Pancreas (tissue), 10 donors: ENCODE data around the gene CRADD. TPM values are rescaled to one million over a fixed set of nuclear protein-coding genes. Genes with fewer than 3 reads are reported as not detected.

Source experiments
- ATAC-seq, 4 donors: fragments of 200-7000 bp; cut with Tn5 transposase; one replicate each; pipeline versions ENCODE4 v1.8.0 to v1.9.1; 2020; ENCODE audit warnings: mild to moderate bottlenecking in 4 of 4, moderate library complexity in 4 of 4
- DNase-seq, 6 donors: peaks; one replicate each; pipeline ENCODE4 v3.0.0-alpha.2; 2020
- FAIRE-seq: peaks from 2 replicates; lab custom pipeline; 2012; peaks lifted over from hg19 to GRCh38; lab: Jason Lieb, UNC
- H3K27ac ChIP-seq, 4 donors: fragments of 200-600 bp; sonication (generic); 1 replicate in 3 of 4; 2 replicates in 1 of 4; pipeline versions ENCODE4 v1.5.0 to v1.8.0; 2020
- H3K27me3 ChIP-seq, 4 donors: fragments of 200-600 bp; one replicate each; pipeline ENCODE4 v1.8.0; 2021
- H3K36me3 ChIP-seq, 3 donors: fragments of 200-600 bp; sonication (generic) in 1 of 3; one replicate each; pipeline versions ENCODE4 v1.5.0 to v1.8.0; 2020 to 2021
- H3K4me1 ChIP-seq, 3 donors: fragments of 200-600 bp; one replicate each; pipeline ENCODE4 v1.8.0; 2021
- H3K4me3 ChIP-seq, 4 donors: fragments of 200-600 bp; sonication (generic) in 2 of 4; one replicate each; pipeline versions ENCODE4 v1.5.0 to v1.8.0; 2020 to 2021
- H3K9me3 ChIP-seq, 4 donors: fragments of 200-600 bp; one replicate each; pipeline ENCODE4 v1.8.0; 2021
- WGBS, 2 donors: extraction: QIAGEN DNeasy Blood & Tissue Kit; methylation state at CpG; one replicate each; pipeline ENCODE4 v1.1.7; 2013; 5-methylcytosine and 5-hydroxymethylcytosine counted together
- intact Hi-C, 3 donors: fragments of 100-400 bp; cut with DNase I; formaldehyde crosslinking; loops; one replicate each; pipeline versions ENCODE4 v1.11.1 to v1.14.2; 2022
- polyA plus RNA-seq, 2 donors: library from polyadenylated mRNA; stranded (reverse); fragments of 200-250 nt; gene quantifications; one replicate each; pipeline ENCODE4 v1.2.3, GENCODE V29; 2013
- total RNA-seq, 6 donors: library from RNA; stranded (reverse); fragmentation: NEBNext Ultra II Directional in 4 of 6; extraction: Animal tissue kit (Norgen Biotek cat#: 25700) in 4 of 6; gene quantifications; one replicate each; pipeline versions ENCODE4 v1.2.1 to v1.2.4, GENCODE V29; 2021 to 2023
- TF ChIP-seq, protein P1 (sequence below), 4 donors: fragments of 200-600 bp; sonication (generic) in 3 of 4; IDR thresholded peaks; one replicate each; pipeline versions ENCODE4 v1.5.0 to v1.8.0; 2021; ENCODE audit warnings: antibody characterized with exemption in 4 of 4
- donor health status: healthy with polysubstance abuse.
- donor health status: DM: no; HTN: no; CAD: no; lungs with moderate emphysema.
- donor health status: DM: no; HTN: no; CAD: no.
- donor health status: control.
- donor health status: control.
- donor health status: Bipolar disorder and iron deficiency.
- donor health status: DM: yes; HTN: yes; CAD: no.
- donor health status: DM: no; HTN: no; CAD: no.
- donor health status: DM: no; HTN: no; CAD: no.
- donor health status: DM: yes; HTN: yes; CAD: no.

Gene CRADD
- total and polyA plus RNA-seq, 8 donors, result 5.3 to 12.3 (median 9.2) TPM

DNA sequence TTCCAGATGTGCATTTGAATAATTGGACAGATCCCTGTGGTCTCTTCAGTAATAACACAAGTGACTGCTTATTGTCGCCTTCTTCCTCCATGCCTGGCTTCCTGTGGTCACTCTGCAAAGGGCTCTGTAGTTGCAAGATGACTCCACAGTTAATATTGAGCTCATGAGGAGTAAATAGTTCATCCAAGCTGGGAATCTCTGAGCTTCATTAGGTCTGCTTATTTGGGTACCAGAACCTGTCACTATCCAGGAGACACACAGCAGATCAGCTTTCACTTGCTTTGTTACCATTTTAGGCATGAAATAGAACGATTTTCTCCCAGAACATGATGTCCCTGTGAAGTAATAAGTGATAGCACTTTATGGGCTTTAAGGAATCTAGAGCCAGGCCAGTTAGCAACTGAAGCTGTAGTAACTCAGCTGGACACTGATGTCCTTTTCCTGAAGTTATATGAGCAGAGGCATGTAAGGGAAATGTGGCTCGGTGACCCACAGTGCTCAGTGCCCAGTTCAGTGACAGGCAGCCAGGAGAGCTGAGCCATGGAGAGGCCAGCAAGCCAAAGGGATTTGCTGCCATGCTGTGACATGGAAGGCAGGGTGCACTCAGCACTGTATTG, 50.1 kb downstream of the CRADD start:
- no peak overlapping the region for H3K27ac ChIP-seq
- H3K27me3 ChIP-seq, result no peaks in the 10 kb centered on the region
- FAIRE-seq, result no peak
- WGBS, 2 donors, result 54 to 56% methylated on average over 3 of the region's 3 CpGs
- H3K9me3 ChIP-seq, result no peaks in the 10 kb centered on the region
- H3K4me1 ChIP-seq, result peaks cover 0 to 5% (median 0%) of the 10 kb centered on the region in 3 donors
- H3K36me3 ChIP-seq, result no peaks in the 10 kb centered on the region
- H3K4me3 ChIP-seq, result no peak overlapping the region
- peak; percentile 61 to 75 (median 72) for ATAC-seq
- DNase-seq, result no peak
- TF ChIP-seq, protein P1, sequence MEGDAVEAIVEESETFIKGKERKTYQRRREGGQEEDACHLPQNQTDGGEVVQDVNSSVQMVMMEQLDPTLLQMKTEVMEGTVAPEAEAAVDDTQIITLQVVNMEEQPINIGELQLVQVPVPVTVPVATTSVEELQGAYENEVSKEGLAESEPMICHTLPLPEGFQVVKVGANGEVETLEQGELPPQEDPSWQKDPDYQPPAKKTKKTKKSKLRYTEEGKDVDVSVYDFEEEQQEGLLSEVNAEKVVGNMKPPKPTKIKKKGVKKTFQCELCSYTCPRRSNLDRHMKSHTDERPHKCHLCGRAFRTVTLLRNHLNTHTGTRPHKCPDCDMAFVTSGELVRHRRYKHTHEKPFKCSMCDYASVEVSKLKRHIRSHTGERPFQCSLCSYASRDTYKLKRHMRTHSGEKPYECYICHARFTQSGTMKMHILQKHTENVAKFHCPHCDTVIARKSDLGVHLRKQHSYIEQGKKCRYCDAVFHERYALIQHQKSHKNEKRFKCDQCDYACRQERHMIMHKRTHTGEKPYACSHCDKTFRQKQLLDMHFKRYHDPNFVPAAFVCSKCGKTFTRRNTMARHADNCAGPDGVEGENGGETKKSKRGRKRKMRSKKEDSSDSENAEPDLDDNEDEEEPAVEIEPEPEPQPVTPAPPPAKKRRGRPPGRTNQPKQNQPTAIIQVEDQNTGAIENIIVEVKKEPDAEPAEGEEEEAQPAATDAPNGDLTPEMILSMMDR (IDR thresholded peaks at IDR 0.05), result no peak
- intact Hi-C loops, result loop anchor here in 1 of 3 donors (5.0 kb wide), 1 partner anchor 40 kb away; no protein-coding TSS in a partner anchor

DNA sequence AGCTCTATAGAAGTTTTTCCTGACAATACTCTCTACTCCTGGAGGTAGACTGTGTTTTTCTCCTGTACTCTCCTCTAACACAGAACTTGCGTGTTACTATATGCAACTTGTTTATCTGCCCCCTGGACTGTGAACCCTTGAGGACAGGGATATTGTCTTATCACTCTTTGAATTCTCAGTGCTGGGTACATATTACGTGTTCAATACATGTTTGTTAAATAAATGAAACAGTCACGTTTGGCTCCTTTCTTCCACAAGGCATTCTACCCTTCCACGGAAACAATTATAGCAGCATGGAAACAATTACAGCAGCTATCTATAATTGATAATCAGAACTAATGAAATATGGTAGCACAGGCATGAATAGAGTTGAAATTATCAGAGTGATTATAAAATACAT, 50.7 kb downstream of the CRADD start:
- intact Hi-C loops, result loop anchor here in 1 of 3 donors (5.0 kb wide), 1 partner anchor 41 kb away; no protein-coding TSS in a partner anchor
- Histone ChIP-seq H3K4me3 (no peak overlapping the region), H3K4me1 (peaks cover 0 to 5% (median 0%) of the 10 kb centered on the region in 3 donors), H3K27ac (no peak overlapping the region), H3K36me3 (no peaks in the 10 kb centered on the region), H3K9me3 (no peaks in the 10 kb centered on the region), H3K27me3 (no peaks in the 10 kb centered on the region)
- peak; percentile 30 to 63 (median 51) for ATAC-seq
- no peak for FAIRE-seq
- DNase-seq, result no peak
- TF ChIP-seq, protein P1 (IDR thresholded peaks at IDR 0.05), result no peak
- WGBS, 2 donors, result 40 to 50% methylated on average over 4 of the region's 4 CpGs

DNA sequence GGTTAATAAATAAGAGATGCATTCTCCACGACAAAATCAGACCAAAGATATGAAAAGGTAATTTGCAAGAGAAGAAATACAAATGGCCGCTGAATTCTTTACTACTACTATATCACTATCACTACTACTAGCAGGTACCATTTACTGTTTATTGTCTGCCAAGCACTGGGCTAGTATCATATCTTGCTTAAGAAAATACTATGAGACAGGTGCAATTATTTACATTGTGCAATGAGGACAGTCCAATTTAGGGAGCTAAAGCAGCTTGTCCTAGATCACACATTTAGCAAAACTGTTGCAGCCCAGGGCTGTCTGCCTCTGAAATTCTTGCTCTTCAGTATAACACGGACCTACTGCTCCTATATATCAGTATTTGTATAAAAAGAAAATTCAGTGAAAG, 52.8 kb downstream of the CRADD start:
- 43 to 48% methylated on average over 3 of the region's 3 CpGs for WGBS, 2 donors
- peaks cover 0 to 5% (median 0%) of the 10 kb centered on the region in 3 donors for H3K4me1 ChIP-seq
- ATAC-seq, result peak in 3 of 4 donors; percentile 41 to 57 (median 42)
- no peak overlapping the region for H3K4me3 ChIP-seq
- no peak overlapping the region for H3K27ac ChIP-seq
- intact Hi-C loops, result loop anchor here in 1 of 3 donors (5.0 kb wide), 1 partner anchor 43 kb away; no protein-coding TSS in a partner anchor
- no peaks in the 10 kb centered on the region for H3K9me3 ChIP-seq
- no peak for FAIRE-seq
- TF ChIP-seq, protein P1 (IDR thresholded peaks at IDR 0.05), result no peak
- H3K36me3 ChIP-seq, result no peaks in the 10 kb centered on the region
- DNase-seq, result no peak
- H3K27me3 ChIP-seq, result no peaks in the 10 kb centered on the region

DNA sequence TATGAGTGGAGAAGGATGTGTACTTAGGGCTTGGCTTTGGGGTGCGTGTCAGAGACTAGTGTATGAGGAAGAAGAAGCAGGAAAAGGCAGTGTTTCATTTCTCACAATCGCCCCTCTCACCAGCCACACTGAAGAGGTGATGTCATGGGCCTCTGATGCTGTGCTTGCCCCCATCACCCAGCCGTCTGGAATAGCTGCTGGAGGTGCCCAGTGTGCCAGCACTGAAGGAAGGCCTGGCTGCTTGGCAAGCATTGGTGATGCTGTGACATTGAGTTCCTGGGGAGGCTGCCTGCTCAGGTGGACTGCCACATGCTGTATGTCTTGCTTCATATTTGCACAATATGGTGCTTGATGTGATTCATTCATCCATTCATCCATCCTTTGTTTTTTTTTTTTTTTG, 56.2 kb downstream of the CRADD start:
- H3K4me3 ChIP-seq, result no peak overlapping the region
- no peaks in the 10 kb centered on the region for H3K27me3 ChIP-seq
- TF ChIP-seq, protein P1 (IDR thresholded peaks at IDR 0.05), result no peak
- no peaks in the 10 kb centered on the region for H3K36me3 ChIP-seq
- no peak for DNase-seq
- intact Hi-C loops, result no loop called here
- peaks cover 0 to 17% (median 0%) of the 10 kb centered on the region in 3 donors for H3K4me1 ChIP-seq
- 76 to 88% methylated on average over 3 of the region's 3 CpGs for WGBS, 2 donors
- peak in 2 of 4 donors; percentile 54 to 60 for ATAC-seq
- FAIRE-seq, result no peak
- no peaks in the 10 kb centered on the region for H3K9me3 ChIP-seq
- H3K27ac ChIP-seq, result no peak overlapping the region

DNA sequence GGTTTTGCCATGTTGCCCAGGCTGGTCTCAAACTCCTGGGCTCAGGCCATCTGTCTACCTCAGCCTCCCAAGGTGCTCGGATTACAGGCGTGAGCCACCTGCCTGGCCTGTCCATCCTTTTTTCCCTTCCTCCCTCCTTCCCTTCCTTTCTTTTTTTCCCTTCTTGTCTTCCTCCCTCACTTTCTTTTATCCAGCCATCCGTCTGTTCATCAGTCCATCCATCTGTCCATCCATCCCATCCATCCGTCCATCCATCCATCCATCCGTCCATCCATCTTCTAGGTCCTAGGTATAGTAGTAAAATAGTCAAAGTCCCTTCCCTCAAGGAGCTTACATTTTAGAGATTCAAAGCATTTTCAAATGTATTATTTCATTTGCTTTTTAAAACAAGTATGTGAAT, 56.8 kb downstream of the CRADD start:
- no peak overlapping the region for H3K4me3 ChIP-seq
- ATAC-seq (no peak), FAIRE-seq (no peak), DNase-seq (no peak)
- H3K4me1 ChIP-seq, result peaks cover 0 to 17% (median 0%) of the 10 kb centered on the region in 3 donors
- TF ChIP-seq, protein P1 (IDR thresholded peaks at IDR 0.05), result no peak
- 96 to 99% methylated on average over 5 of the region's 5 CpGs for WGBS, 2 donors
- no peaks in the 10 kb centered on the region for H3K36me3 ChIP-seq
- no peak overlapping the region for H3K27ac ChIP-seq
- intact Hi-C loops, result no loop called here
- no peaks in the 10 kb centered on the region for H3K9me3 ChIP-seq
- no peaks in the 10 kb centered on the region for H3K27me3 ChIP-seq
